Stimulated activated CD8-positive, alpha-beta memory T cell treated with anti-CD3 and anti-CD28 coated beads, Interleukin-2, amount 100 ng/mL, for 1 hour (primary cell): ENCODE measurements around the gene GTF2H4.
"Not testable (repeated sequence)": the region's sequence is repeated elsewhere in the genome, so short reads cannot be mapped to it uniquely, and the experiment has no call there.

Experiments
- DNase-seq, 2 donors: peaks; one replicate each; pipeline ENCODE4 v3.0.0-alpha.2; 2020; ENCODE audit warnings: low read depth in 2 of 2

Gene GTF2H4

DNA sequence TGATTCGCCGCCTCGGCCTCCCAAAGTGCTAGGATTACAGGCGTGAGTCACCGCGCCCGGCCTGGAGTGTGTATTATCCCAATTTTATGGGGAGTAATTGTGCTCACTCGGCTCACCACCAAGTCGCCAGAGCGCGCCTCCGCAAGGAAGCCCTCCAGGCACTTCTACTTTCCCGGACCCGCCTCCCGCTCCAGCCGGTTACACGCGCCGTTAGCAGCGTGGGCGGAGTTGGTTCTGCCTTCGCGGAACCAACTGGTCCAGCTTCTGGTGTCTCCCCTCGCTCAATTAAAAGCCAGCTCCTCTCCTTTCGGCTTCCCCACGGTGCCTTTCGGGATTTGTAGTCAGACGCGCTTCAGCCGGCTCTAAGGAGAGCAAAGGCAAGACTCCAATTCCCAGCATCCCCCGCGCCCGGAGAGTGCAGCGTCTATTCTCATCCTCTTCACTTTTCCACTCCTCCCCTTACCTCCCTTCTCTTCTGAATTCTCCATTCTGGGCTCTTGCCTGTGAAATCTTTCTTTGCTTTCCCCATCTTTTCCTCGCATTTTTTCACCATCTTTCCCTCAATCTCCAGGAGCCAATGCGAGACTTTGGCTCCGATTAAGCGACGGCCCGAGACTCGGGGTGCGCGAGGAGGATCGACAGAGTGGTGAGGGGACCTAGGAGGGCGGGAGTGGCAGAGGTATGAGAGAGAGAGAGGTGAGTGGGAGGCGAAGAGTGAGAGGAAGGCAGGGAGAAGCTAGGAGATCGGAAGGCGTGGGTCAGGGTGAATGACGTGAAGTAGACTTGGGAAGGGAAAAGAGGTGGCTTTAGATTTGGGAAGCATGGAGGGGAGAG, at the start of gene GTF2H4:
GTF2H4 (plus strand) TSS at position 450 of the 834 bp plus-strand sequence.
- peak; percentile 87 to 90 for DNase-seq

- not testable (repeated sequence) for DNase-seq
Observed at GRCh38 chr6:30859726-30860125, 48.3 kb upstream of the GTF2H4 start.

DNA sequence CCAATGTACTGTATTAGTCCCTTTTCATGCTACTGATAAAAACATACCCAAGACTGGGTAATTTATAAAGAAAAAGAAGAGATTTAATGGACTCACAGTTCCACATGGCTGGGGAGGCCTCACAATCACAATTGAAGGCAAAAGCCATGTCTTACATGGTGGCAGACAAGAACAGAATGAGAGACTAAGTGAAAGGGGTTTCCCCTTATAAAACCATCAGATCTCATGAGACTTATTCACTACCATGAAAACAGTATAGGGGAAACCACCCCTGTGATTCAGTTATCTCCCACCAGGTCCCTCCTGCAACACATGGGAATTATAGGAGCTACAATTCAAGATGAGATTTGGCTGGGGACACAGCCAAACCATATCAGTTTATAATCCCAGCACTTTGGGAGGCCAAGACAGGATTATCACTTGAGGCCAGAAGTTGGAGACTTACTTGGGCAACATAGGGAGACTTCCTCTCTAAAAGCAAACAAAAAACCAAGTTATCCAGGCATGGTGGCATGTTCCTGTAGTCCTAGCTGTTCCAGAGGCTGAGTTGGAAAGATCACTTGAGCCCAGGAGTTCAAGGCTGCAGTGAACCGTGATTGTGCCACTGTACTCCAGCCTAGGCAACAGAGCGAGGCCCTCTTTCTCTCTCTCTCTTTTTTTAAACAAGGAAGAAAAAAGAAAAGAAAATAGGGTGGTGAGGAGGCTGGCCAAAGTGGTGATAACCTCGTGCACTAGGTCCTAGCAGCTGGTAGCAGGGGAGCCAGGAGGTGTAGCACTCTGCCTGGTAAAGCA, 46.6 kb upstream of the GTF2H4 start:
- DNase-seq: no peak

DNA sequence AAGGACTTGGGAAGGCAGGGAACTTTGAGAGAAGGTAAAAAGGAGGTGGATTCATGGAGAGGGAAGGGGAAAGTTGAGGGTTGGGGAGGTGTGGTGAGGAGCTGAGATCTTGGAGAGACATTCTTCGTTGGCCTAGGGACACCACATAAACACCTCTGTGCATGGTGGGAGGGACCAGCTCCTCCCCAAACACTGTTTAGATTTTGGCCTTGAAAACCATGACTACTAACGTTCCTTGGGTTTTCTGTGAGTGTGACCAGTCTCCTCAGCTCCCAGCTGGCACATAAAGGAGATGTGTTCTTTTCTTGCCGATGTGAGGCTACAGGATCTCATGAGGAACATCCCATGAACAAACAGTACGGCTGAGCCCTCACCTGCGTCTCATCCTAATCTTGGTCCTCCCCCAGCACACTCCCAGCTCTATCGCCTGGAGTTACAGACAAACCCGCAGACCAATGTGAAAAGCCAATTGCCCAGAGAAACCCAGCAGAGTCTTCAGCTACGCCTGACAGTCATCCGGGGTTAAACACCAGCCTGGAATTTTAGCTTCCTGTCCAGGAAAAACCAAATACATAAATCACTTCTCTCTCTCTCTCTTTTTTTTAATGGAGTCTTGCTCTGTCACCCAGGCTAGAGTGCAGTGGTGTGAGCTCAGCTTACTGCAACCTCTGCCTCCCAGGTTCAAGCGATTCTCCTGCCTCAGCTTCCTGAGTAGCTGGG, 45.7 kb upstream of the GTF2H4 start:
- no peak for DNase-seq

GRCh38 chr6:30864325-30864724, 43.7 kb upstream of the GTF2H4 start:
- DNase-seq: no peak

- not testable (repeated sequence) for DNase-seq
Observed at GRCh38 chr6:30869241-30869749, 38.7 kb upstream of the GTF2H4 start.

GRCh38 chr6:30870546-30870945, 37.5 kb upstream of the GTF2H4 start:
- no peak for DNase-seq

GRCh38 chr6:30871592-30872183, 36.3 kb upstream of the GTF2H4 start:
- no peak for DNase-seq

DNA sequence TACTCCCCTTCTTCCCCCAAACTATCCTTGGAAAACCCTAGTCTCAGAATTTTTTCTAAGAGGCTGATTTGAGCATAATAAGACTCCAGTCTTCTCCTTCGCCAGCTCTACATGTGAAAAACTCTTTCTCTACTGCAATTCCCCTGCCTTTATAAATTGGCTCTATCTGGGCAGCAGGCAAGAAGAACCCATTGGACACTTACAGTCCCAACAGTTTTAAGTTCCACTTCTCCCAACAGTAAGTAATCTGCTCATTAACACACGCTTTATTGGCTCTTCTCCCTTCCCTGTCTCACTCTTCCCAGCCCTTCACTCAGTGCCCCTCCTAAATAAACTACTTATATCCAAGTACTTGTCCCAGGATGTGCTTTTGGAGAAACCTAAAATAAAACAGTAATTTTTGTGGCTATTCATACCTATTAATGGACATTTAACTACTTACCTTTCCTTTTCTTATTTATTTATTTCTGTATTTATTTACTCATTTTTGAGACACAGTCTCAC, 34.8 kb upstream of the GTF2H4 start:
- DNase-seq: no peak

DNA sequence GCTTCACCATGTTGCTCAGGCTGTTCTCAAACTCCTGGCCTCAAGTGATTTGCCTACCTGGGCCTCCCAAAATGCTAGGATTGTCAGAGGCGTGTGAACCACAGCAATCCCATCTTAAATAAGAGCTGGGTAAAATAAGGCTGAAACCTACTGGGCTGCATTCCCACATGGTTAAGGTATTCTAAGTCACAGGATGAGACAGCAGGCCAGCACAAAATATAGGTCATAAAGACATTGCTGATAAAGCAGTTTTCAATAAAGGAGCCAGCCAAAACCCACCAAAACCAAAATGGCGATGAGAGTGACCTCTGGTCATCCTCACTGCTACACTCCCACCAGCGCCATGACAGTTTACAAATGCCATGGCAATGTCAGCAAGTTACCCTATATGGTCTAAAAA, 34.2 kb upstream of the GTF2H4 start:
- DNase-seq: not testable (repeated sequence)

DNA sequence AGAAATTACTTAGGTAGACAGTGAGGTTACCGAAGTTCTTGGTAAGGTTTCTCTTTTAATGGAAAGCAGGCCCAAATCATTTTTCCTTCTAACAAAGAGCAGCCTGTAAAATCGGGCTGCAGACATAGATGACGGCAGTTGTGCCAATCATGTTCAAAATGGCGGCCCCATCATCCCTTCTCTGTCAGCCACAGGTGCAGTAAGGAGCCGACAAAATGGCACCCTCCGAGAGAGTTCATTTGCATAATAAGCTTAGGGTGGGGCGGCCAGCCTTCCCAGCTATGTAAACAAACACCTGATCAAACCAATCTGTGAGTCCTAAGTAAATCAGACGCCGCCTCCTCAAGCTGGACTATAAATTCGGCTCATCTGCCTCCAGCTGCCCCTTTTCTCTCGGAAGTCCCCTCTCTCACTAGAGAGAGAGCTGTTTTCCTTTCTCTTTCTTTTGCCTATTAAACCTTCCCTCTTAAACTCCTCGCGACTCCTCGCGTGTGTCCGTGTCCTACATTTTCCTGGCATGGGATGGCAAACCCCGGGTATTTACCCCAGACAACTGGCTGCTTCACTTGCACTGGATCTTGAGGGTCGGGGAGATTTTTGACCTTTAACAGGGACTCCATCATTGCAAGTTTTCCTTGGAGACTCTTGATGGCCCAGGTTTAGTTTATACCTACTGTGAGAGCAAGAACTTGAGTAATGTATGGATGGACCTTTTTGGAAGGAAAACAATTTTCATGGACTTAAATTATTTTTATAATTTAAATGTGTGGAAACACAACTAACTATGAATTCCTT, 32.6 kb upstream of the GTF2H4 start:
- DNase-seq: no peak

DNA sequence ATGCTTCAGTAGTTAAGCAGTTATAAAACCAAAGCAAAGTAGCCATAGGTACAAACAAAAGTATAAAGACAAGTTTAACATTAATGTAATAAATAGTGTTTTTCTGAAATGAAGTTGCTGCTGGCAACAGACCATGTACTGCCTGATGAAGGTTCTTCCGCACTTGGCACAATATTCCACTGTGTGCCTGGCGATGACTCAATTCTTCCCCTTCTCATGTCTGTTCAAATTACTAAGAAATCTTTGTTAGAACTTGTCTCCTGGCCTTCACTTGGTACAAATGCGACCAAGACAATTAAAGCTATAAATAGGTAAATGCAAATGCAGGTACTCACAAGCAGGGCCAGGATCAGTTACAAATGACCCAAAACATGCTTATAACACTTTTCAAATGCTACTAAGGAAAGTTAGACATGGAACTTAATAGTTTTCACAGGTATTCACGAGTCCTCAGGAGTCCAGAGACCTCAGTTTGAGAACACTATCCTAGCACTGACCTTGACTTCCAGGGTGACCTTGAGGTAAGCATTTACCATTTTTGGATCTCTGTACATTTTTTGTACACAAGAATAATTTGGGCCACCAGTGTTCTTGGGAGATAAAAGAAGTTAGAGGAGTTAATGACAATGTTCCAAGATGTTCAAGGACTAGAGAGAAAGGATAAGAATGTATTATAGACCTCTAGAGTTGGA, 31.8 kb upstream of the GTF2H4 start:
- DNase-seq: no peak

DNA sequence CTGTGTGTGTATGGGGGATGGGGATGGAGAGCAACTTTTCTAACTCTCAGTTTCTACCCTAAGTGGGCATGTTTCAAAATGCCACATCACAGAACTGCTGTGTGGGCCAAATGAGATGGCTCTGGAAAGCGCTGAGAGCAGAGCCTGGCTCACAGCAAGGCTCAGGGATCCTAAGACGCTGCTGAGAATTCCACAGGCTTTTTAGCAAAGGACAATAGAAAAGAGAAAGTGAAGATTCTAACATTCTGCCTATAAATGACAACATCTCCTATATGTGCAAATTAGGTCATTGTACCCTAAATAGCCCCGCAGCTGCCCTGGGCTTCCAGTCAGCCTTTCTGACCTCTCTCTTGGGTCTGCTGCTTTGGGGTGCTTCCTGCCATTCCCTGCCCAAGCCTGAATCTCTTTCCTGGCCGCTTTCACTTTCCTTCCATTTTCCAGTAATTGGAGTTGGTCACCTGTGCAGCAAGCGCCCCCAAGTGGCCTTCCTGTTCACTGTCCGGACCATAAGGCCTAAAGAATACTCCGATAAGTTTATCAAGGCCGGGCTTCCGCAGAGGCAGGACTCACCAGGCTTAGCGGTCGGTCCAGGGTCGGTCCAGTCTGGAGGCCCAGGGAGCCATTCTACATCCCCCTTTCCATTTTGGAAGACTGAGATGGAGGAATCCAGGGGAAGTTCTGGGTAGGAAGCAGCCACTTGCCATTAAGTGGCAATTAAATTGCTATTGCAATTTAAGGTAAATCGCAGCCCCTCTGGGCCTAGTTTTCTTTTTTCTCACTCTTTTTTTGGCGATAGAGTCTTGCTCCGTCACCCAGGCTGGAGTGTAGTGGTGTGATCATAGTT, 30.4 kb upstream of the GTF2H4 start:
- DNase-seq: peak; percentile 58 to 65

DNA sequence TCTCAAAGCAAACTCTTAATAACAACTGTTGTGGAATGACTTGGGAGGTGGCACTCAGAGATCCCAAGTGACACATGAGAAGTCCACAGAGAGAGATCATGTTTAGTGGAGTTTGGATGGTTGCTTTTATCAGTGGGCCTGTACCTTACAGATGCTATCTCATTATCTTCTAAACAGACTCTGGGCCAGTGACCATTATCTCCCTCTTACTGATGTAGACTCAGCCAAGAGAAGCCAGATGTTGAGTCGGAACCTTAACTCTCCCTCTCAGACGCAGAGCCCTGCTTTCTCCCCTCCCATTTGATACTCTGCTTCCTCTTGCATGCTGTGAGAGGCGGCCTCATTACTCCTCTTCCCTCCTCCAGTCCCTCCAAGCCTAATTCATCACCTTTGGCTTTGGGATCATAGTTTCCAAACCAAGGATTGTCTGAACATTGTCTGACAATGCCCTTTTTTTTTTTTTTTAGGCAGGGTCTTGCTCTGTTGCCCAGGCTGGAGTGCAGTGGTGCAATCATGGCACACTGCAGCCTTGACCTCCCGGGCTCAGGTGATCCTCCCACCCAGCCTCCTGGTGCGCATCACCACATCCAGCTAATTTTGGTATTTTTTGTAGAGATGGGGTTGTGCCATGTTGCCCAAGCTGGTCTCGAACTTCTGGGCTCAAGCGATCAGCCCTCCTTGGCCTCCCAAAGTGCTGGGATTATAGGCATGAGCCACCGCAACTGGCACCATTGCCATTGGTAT, 28.2 kb upstream of the GTF2H4 start:
- DNase-seq: no peak

DNA sequence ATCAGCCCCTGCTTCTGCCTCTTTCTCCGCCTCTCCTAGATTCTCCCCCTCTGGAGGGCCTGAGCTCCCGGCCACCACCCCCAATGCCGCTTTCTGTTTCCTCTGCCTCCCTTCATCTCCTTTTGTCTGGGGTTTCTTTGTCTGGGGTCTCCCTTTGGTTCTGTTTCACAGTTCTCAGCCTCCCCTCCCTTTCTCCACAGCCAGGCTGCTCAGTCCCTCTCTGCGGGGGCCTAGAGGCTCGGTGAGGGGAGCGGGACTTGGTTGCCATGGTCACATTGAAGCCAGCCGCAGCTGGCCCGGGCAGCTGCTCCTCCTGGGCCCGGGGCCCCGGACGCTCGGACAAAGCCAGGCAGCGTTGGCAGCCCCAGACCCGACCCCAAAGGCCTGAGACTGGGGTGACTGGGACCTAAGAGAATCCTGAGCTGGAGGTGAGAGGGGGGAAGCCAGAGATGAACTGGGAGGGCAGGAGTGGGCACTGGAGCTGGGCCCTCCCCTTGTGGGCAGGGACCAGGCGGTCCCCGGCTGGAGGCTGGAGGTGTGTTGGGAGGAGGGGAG, 27.2 kb upstream of the GTF2H4 start:
- DNase-seq: no peak

- no peak for DNase-seq
Observed at GRCh38 chr6:30881392-30882203, 26.4 kb upstream of the GTF2H4 start.

DNA sequence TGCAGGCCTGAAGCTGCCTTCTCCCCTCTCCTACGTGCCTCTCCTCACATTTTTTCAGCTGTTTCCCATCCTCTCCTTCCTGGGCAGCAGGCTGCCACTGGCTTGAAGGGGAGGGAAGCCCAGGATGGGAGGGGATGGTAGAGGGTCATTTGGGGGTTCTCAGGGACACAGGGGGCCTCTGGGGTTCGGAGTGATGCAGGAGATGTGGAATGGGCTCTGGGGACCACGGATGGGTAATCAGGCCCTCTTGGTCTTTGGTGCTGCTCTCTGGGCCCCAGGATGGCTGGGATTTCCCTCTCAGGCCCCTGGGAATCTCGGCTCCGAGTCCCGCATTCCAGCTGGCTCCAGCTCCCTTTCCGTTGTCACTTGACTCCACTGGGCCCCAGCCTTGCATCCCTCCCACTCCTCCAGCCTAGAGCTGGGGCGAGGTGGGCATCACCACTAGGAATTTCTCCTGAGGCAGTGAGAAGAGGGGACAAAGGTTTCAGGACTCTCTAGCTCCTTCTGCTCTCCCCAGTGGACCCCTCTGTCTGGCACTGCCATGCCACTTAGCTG, 25.7 kb upstream of the GTF2H4 start:
- DNase-seq: no peak
